H1 (cell line): ENCODE data around the gene EYA4. TPM values are rescaled to one million over a fixed set of nuclear protein-coding genes. Genes with fewer than 3 reads are reported as not detected.

Source experiments
- ATF2 ChIP-seq: IDR thresholded peaks from 2 replicates; pipeline ENCODE4 v1.6.1; 2012; ENCODE audit warnings: low read length, inconsistent platforms
- CHD2 ChIP-seq: IDR thresholded peaks from 2 replicates; pipeline ENCODE4 v1.6.1; 2012; ENCODE audit warnings: low read length, improper control_type of control experiment
- SIRT6 ChIP-seq: IDR thresholded peaks from one replicate; pipeline ENCODE4 v1.7.1; 2012; ENCODE audit warnings: low read length, inconsistent platforms
- polyA plus RNA-seq, 7 experiments: library from polyadenylated mRNA; depleted of rRNA in 3 of 7; stranded (reverse) in 5 of 7; unstranded in 2 of 7; fragments of >200 nt in 5 of 7; fragments of 200-250 nt in 2 of 7; gene quantifications; 1 replicate in 5 of 7; 2 replicates in 1 of 7; 4 replicates in 1 of 7; pipeline versions ENCODE4 v1.2.1 to v1.2.3, GENCODE V29; 2011 to 2013; ENCODE audit warnings: missing spikeins in 2 of 7, mixed read lengths in 2 of 7
- total RNA-seq: library from RNA; stranded (reverse); fragmentation: NEBNext Ultra II Directional; extraction: Animal tissue kit (Norgen Biotek cat#: 25700); gene quantifications from 2 replicates; pipeline ENCODE4 v1.2.1, GENCODE V29; 2021

The EYA4 gene
- total and polyA plus RNA-seq, 2 of the 8 experiments (the other 6 are each of a cell fraction or from before 2014, with no cell fraction given) = 0.06 to 0.17 TPM

GRCh38 chr6:133208183-133208755 is 32.9 kb upstream of the EYA4 start (continued):
- no peak for TF ChIP-seq ATF2
- TF ChIP-seq SIRT6 = no peak
- no peak for TF ChIP-seq CHD2
- TF ChIP-seq, all 59 proteins: peak for 0
